ENCODE measurements around the gene RPL13. TPM values are rescaled to one million over a fixed set of nuclear protein-coding genes. Genes with fewer than 3 reads are reported as not detected.

RPL13 gene
- polyA plus RNA-seq, 3 donors, result 1,251 to 2,437 (median 1,329) TPM

GRCh38 chr16:89581861-89582563 is 21.5 kb downstream of the RPL13 start:
- intact Hi-C loops (cut with micrococcal nuclease), result no loop called here
- Mint-ChIP-seq H3K36me3 (no peaks in the 10 kb centered on the region), H3K9me3 (peaks cover 0 to 7% (median 2%) of the 10 kb centered on the region in 7 donors), H3K4me3 (no peak overlapping the region), H3K4me1 (no peaks in the 10 kb centered on the region), H3K27ac (no peak overlapping the region), H3K27me3 (ENCODE audit: low read depth in 3 of 3) (peaks cover 3 to 12% (median 12%) of the 10 kb centered on the region in 3 donors)
- Histone ChIP-seq H3K9me3 (replicated peaks in 1 of 2; ENCODE audit: control insufficient read depth in 1 of 2, insufficient read depth in 1 of 2, low read length in 2 of 2) (peaks cover 0 to 9% of the 10 kb centered on the region in 2 donors), H3K27ac (ENCODE audit: low read depth in 1 of 2, low read length in 2 of 2) (no peak overlapping the region), H3K79me2 (ENCODE audit: insufficient read depth, low read length) (no peaks in the 10 kb centered on the region), H3K27me3 (ENCODE audit: control insufficient read depth in 2 of 2, insufficient read depth in 2 of 2, low read length in 2 of 2) (peaks cover 0 to 6% of the 10 kb centered on the region in 2 donors), H3K4me1 (ENCODE audit: control insufficient read depth in 1 of 2, insufficient read depth in 2 of 2, low read length in 2 of 2) (no peaks in the 10 kb centered on the region), H4K20me1 (ENCODE audit: insufficient read depth, low read length) (no peaks in the 10 kb centered on the region), H2AFZ (ENCODE audit: insufficient read depth, low read depth, low read length, poor library complexity, severe bottlenecking) (no peak overlapping the region), H3K9ac (ENCODE audit: insufficient read depth, low read length, poor library complexity, severe bottlenecking) (no peak overlapping the region), H3K4me3 (replicated peaks in 1 of 3; ENCODE audit: low read depth in 2 of 3, low read length in 3 of 3) (no peak overlapping the region), H3K4me2 (replicated peaks; ENCODE audit: extremely low read depth, low read length, poor library complexity, severe bottlenecking) (no peak overlapping the region), H3K36me3 (replicated peaks in 1 of 2; ENCODE audit: control insufficient read depth in 1 of 2, insufficient read depth in 2 of 2, low read length in 2 of 2) (no peaks in the 10 kb centered on the region)
- WGBS (ENCODE audit: insufficient coverage), result 68% methylated on average over 9 of the region's 15 CpGs
- DNase-seq, result no peak
- TF ChIP-seq CTCF (IDR thresholded peaks at IDR 0.05), result no peak

DNA sequence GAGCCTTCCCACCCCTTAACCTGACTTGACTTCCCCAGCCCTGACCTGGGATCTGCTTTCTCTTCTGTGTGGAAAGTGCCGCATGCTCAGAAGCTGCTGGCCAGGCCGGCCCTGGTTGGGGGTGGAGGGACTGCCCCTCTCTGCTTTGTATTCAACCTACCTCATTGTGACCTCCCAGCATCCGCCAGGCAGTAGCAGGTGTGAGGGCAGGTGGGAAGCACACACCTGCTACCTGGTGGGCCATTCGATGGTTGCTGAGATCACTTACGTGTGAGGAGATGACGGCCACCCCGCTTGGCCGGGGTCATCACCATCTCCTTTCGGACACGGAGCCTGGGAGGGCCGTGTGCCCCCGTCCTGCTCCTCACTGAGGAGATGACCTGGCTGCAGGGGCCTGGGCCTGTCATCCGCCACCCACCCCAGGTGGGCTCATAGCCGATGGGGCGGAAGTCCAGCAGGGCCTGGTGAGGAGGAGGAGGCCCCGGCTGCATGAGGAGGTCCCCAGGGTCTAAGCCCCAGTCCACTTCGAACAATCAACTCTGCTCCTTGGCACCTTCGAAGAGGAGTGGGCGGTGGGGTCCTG is 22.2 kb downstream of the RPL13 start:
- Histone ChIP-seq H3K27me3 (ENCODE audit: control insufficient read depth in 2 of 2, insufficient read depth in 2 of 2, low read length in 2 of 2) (no peaks in the 10 kb centered on the region), H3K36me3 (replicated peaks in 1 of 2; ENCODE audit: control insufficient read depth in 1 of 2, insufficient read depth in 2 of 2, low read length in 2 of 2) (no peaks in the 10 kb centered on the region), H2AFZ (ENCODE audit: insufficient read depth, low read depth, low read length, poor library complexity, severe bottlenecking) (no peak overlapping the region), H3K9me3 (replicated peaks in 1 of 2; ENCODE audit: control insufficient read depth in 1 of 2, insufficient read depth in 1 of 2, low read length in 2 of 2) (peaks cover 0 to 14% of the 10 kb centered on the region in 2 donors), H3K27ac (ENCODE audit: low read depth in 1 of 2, low read length in 2 of 2) (no peak overlapping the region), H3K4me2 (replicated peaks; ENCODE audit: extremely low read depth, low read length, poor library complexity, severe bottlenecking) (no peak overlapping the region), H4K20me1 (ENCODE audit: insufficient read depth, low read length) (no peaks in the 10 kb centered on the region), H3K4me3 (replicated peaks in 1 of 3; ENCODE audit: low read depth in 2 of 3, low read length in 3 of 3) (no peak overlapping the region), H3K9ac (ENCODE audit: insufficient read depth, low read length, poor library complexity, severe bottlenecking) (no peak overlapping the region), H3K4me1 (ENCODE audit: control insufficient read depth in 1 of 2, insufficient read depth in 2 of 2, low read length in 2 of 2) (no peaks in the 10 kb centered on the region), H3K79me2 (ENCODE audit: insufficient read depth, low read length) (no peaks in the 10 kb centered on the region)
- no peaks in the 10 kb centered on the region for H3K36me3 Mint-ChIP-seq
- no peaks in the 10 kb centered on the region for H3K4me1 Mint-ChIP-seq
- H3K9me3 Mint-ChIP-seq, result peaks cover 0 to 7% (median 2%) of the 10 kb centered on the region in 7 donors
- WGBS (ENCODE audit: insufficient coverage), result 97% methylated on average over 15 of the region's 19 CpGs
- H3K4me3 Mint-ChIP-seq, result no peak overlapping the region
- no peak for TF ChIP-seq CTCF (IDR thresholded peaks at IDR 0.05)
- DNase-seq, result no peak
- H3K27me3 Mint-ChIP-seq (ENCODE audit: low read depth in 3 of 3), result peaks cover 0 to 7% (median 5%) of the 10 kb centered on the region in 3 donors
- no peak overlapping the region for H3K27ac Mint-ChIP-seq
- intact Hi-C loops (cut with micrococcal nuclease), result no loop called here
